Measurements from ENCODE around the gene MBD2. TPM values are rescaled to one million over a fixed set of nuclear protein-coding genes. Genes with fewer than 3 reads are reported as not detected.

The MBD2 gene
- total and polyA plus RNA-seq, 2 donors (not counting 1 experiment from before 2014, with no cell fraction given) = 53.0 to 134 TPM

- DNase-seq (no peak), ATAC-seq (ENCODE audit: low read depth) (no peak)
- Histone ChIP-seq H3K4me2 (replicated peaks; ENCODE audit: low read depth, low read length, poor library complexity, severe bottlenecking) (no peak overlapping the region), H2AFZ (ENCODE audit: insufficient read depth, low read depth, low read length, poor library complexity, severe bottlenecking) (no peak overlapping the region), H3K4me1 (ENCODE audit: control insufficient read depth in 2 of 2, insufficient read depth in 2 of 2, low read length in 2 of 2) (no peaks in the 10 kb centered on the region), H4K20me1 (ENCODE audit: control insufficient read depth, insufficient read depth, low read length, poor library complexity, severe bottlenecking) (no peaks in the 10 kb centered on the region), H3K79me2 (ENCODE audit: control insufficient read depth, insufficient read depth, low read length) (no peaks in the 10 kb centered on the region), H3K27ac (ENCODE audit: low read length in 2 of 2) (no peak overlapping the region), H3K27me3 (replicated peaks in 1 of 4; ENCODE audit: control extremely low read depth in 1 of 4, control insufficient read depth in 3 of 4, insufficient read depth in 4 of 4, low read length in 3 of 4) (no peaks in the 10 kb centered on the region), H3K4me3 (ENCODE audit: control extremely low read depth in 1 of 5, extremely low read depth in 1 of 5, insufficient read depth in 1 of 5, low read depth in 2 of 5, low read length in 4 of 5) (no peak overlapping the region), H3K36me3 (replicated peaks in 1 of 2; ENCODE audit: control extremely low read depth in 1 of 2, control insufficient read depth in 1 of 2, extremely low read depth in 1 of 2, insufficient read depth in 2 of 2, low read length in 1 of 2) (peaks cover 10 to 26% of the 10 kb centered on the region in 2 experiments), H3K9ac (ENCODE audit: low read length) (no peak overlapping the region), H3K9me3 (ENCODE audit: control extremely low read depth in 1 of 3, control insufficient read depth in 2 of 3, insufficient read depth in 1 of 3, low read length in 2 of 3) (no peaks in the 10 kb centered on the region)
- TF ChIP-seq, protein P1, sequence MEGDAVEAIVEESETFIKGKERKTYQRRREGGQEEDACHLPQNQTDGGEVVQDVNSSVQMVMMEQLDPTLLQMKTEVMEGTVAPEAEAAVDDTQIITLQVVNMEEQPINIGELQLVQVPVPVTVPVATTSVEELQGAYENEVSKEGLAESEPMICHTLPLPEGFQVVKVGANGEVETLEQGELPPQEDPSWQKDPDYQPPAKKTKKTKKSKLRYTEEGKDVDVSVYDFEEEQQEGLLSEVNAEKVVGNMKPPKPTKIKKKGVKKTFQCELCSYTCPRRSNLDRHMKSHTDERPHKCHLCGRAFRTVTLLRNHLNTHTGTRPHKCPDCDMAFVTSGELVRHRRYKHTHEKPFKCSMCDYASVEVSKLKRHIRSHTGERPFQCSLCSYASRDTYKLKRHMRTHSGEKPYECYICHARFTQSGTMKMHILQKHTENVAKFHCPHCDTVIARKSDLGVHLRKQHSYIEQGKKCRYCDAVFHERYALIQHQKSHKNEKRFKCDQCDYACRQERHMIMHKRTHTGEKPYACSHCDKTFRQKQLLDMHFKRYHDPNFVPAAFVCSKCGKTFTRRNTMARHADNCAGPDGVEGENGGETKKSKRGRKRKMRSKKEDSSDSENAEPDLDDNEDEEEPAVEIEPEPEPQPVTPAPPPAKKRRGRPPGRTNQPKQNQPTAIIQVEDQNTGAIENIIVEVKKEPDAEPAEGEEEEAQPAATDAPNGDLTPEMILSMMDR (IDR thresholded peaks at IDR 0.05) = no peak
- no peak for TF ChIP-seq EZH2 (IDR thresholded peaks at IDR 0.05; ENCODE audit: borderline replicate concordance, insufficient read depth, low read depth, low read length, poor library complexity, severe bottlenecking)
- intact Hi-C loops (cut with micrococcal nuclease) = no loop called here
- WGBS (ENCODE audit: insufficient coverage) = 96% methylated on average over 2 of the region's 7 CpGs
- H3K4me3 Mint-ChIP-seq = no peak overlapping the region
- no peak overlapping the region for H3K27ac Mint-ChIP-seq
- H3K27me3 Mint-ChIP-seq = no peaks in the 10 kb centered on the region
- CTCF ChIA-PET = no interaction called here
- no peaks in the 10 kb centered on the region for H3K4me1 Mint-ChIP-seq
- no peaks in the 10 kb centered on the region for H3K9me3 Mint-ChIP-seq (ENCODE audit: insufficient read depth)
- POLR2A ChIA-PET = no interaction called here
These were observed 74.2 kb downstream of the MBD2 start for GRCh38 chr18:54150226-54150625.

DNA sequence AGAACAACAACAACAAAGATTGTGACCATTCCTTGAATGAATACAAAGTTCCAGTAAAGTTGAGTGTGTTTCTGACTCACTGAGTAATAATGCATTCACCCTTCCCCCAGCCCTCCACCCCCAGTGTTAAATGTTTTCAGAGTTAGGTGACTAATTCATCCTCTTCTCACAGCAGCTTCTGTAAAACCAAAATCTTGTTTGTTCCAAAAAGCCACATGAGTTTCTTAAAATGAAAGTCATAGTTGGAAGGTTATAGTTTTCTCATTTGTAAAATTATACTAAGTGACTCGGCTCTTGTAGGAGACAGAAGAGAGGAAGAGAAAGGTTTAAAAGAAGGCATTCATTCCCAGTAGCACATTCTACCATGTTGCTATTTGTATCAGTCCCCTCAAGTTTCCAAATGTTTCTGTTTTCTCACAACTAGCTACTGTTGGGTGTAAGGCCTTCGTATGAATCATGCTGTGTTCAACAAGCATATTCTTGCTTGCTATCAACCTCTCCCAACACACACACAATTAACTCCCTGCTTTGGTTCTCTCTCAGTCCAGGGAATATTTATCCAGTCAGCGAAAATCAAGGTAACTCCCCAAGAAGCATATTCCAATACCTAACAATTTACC lies 75.3 kb downstream of the MBD2 start:
- peaks cover 5 to 16% of the 10 kb centered on the region in 2 experiments for H3K36me3 ChIP-seq (replicated peaks in 1 of 2; ENCODE audit: control extremely low read depth in 1 of 2, control insufficient read depth in 1 of 2, extremely low read depth in 1 of 2, insufficient read depth in 2 of 2, low read length in 1 of 2)
- ChIA-PET CTCF (no interaction called here), POLR2A (no interaction called here)
- no peak overlapping the region for H3K4me2 ChIP-seq (replicated peaks; ENCODE audit: low read depth, low read length, poor library complexity, severe bottlenecking)
- TF ChIP-seq, protein P1 (IDR thresholded peaks at IDR 0.05) = no peak
- TF ChIP-seq EZH2 (IDR thresholded peaks at IDR 0.05; ENCODE audit: borderline replicate concordance, insufficient read depth, low read depth, low read length, poor library complexity, severe bottlenecking) = no peak
- H3K9me3 ChIP-seq (ENCODE audit: control extremely low read depth in 1 of 3, control insufficient read depth in 2 of 3, insufficient read depth in 1 of 3, low read length in 2 of 3) = no peaks in the 10 kb centered on the region
- H2AFZ ChIP-seq (ENCODE audit: insufficient read depth, low read depth, low read length, poor library complexity, severe bottlenecking) = no peak overlapping the region
- no peak overlapping the region for H3K27ac ChIP-seq (ENCODE audit: low read length in 2 of 2)
- Mint-ChIP-seq H3K27me3 (no peaks in the 10 kb centered on the region), H3K4me3 (no peak overlapping the region), H3K9me3 (ENCODE audit: insufficient read depth) (no peaks in the 10 kb centered on the region), H3K27ac (no peak overlapping the region), H3K4me1 (no peaks in the 10 kb centered on the region)
- H3K27me3 ChIP-seq (replicated peaks in 1 of 4; ENCODE audit: control extremely low read depth in 1 of 4, control insufficient read depth in 3 of 4, insufficient read depth in 4 of 4, low read length in 3 of 4) = no peaks in the 10 kb centered on the region
- no peak overlapping the region for H3K9ac ChIP-seq (ENCODE audit: low read length)
- H3K79me2 ChIP-seq (ENCODE audit: control insufficient read depth, insufficient read depth, low read length) = no peaks in the 10 kb centered on the region
- ATAC-seq (ENCODE audit: low read depth) (no peak), DNase-seq (no peak)
- WGBS (ENCODE audit: insufficient coverage) = no CpG with 5 or more reads among the region's 3 CpGs
- no peak overlapping the region for H3K4me3 ChIP-seq (ENCODE audit: control extremely low read depth in 1 of 5, extremely low read depth in 1 of 5, insufficient read depth in 1 of 5, low read depth in 2 of 5, low read length in 4 of 5)
- H3K4me1 ChIP-seq (ENCODE audit: control insufficient read depth in 2 of 2, insufficient read depth in 2 of 2, low read length in 2 of 2) = no peaks in the 10 kb centered on the region
- intact Hi-C loops (cut with micrococcal nuclease) = no loop called here
- no peaks in the 10 kb centered on the region for H4K20me1 ChIP-seq (ENCODE audit: control insufficient read depth, insufficient read depth, low read length, poor library complexity, severe bottlenecking)
